ENCODE data around the gene SRP72.
A peak's percentile ranks its signal among the peaks of the same experiment; 100 is the strongest.
"Not testable (repeated sequence)": the region's sequence is repeated elsewhere in the genome, so short reads cannot be mapped to it uniquely, and the experiment has no call there.

SRP72 gene

DNA sequence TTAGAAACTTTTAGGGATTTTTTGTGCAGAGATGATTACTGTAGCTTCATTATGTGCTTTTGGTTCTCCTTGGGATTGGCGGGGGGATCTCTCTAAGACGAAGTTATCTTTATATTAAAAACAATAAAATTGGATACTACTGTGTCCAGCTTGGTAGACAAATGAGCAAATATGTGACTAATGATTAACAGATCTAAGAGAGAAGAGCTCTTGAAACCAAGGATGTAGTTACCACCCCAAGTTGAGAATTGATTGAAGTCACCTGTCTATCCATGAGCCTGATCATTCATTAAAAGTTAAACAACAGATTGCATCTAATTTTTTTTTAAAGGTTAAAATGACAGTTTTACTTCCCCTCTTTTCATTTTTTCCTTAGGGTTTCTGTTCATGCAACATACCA lies 22.7 kb upstream of the SRP72 start:
- H3K4me3 ChIP-seq (ENCODE audit: low read length), result no peak overlapping the region
- TF ChIP-seq ZNF274 (IDR thresholded peaks at IDR 0.05; ENCODE audit: low read depth, low read length), result no peak

DNA sequence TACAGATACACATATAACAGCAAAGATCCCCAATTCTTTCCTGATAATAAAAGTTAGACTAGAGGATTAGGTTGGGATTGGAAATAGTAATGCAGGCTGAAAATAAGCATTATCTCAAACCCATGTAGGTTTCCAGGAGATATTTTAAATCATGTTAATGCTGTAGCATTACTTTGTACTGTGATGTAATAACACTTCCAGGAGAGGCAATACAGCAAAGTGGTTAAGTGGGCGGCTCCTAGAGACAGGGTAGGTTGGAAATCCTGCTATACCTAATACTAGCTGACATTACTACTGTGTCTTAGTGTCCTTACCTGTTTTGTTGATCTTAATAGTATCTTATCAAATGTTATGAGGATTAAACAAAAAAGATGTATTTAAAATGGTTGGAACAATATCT lies 21.7 kb upstream of the SRP72 start:
- H3K4me3 ChIP-seq (ENCODE audit: low read length), result no peak overlapping the region
- TF ChIP-seq ZNF274 (IDR thresholded peaks at IDR 0.05; ENCODE audit: low read depth, low read length), result no peak

DNA sequence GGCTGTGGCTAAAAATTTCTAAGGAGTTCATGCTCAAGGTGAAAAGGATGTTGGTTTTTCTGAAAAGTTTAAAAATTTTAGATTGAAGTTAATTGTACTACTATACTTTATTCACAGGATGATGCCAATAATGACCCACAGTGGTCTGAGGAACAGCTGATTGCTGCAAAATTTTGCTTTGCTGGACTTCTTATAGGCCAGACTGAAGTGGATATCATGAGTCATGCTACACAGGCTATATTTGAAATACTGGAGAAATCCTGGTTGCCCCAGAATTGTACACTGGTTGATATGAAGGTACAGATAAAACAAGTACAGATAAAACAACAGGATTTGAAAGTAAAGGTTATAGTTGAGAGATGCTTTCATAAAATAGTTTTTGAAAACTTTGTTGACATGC lies 19.1 kb upstream of the SRP72 start:
- no peak overlapping the region for H3K4me3 ChIP-seq (ENCODE audit: low read length)
- no peak for TF ChIP-seq ZNF274 (IDR thresholded peaks at IDR 0.05; ENCODE audit: low read depth, low read length)

DNA sequence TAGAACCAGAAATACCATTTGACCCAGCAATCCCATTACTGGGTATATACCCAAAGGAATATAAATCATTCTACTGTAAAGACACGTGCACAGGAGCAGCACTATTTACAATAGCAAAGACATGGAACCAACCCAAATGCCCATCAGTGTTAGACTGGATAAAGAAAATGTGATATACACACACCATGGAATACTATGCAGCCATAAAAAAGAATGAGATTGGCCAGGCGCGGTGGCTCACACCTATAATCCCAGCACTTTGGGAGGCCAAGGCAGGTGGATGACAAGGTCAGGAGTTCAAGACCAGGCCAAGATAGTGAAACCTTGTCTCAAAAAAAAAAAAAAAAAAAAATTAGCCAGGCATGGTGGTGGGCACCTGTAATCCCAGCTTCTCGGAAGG lies 17.9 kb upstream of the SRP72 start:
- not testable (repeated sequence) for H3K4me3 ChIP-seq (ENCODE audit: low read length)

DNA sequence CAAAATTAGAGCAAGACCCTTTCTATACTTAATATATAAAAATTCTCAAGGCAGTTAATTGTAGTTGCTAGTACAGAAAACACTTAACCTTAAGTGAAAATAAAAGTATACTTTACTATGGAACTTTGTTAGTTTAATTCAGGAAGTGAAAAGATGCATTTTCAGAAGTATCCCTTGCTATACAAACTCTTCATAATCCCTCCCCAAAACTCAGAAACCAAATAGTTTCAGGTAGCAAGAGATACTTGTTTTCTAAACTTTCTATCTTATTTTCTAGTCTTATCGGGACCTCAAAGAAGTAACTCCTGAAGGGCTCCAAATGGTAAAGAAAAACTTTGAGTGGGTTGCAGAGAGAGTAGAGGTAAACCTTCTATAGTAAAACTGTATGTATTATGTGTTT lies 17.1 kb upstream of the SRP72 start:
- TF ChIP-seq ZNF274 (IDR thresholded peaks at IDR 0.05; ENCODE audit: low read depth, low read length), result no peak
- no peak overlapping the region for H3K4me3 ChIP-seq (ENCODE audit: low read length)

DNA sequence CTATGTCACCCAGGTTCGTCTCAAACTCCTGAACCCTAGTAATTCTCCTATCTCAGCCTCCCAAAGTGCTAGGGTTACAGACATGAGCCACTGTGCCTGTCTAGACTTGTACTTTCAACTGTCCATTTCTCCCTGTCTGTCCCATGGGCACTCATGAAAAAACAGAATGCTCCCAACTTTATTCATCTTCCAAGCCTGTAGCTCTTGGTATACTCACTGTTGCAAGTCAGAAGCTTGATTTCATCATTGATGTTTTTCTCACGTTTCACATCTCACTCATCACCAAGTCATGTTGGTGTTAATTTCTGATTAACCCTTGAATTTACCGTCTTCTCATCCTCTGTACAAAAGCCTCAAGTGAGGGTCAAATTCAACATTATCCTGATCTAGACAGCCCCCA lies 7.3 kb upstream of the SRP72 start:
- H3K4me3 ChIP-seq (ENCODE audit: low read length), result no peak overlapping the region
- TF ChIP-seq ZNF274 (IDR thresholded peaks at IDR 0.05; ENCODE audit: low read depth, low read length), result no peak

DNA sequence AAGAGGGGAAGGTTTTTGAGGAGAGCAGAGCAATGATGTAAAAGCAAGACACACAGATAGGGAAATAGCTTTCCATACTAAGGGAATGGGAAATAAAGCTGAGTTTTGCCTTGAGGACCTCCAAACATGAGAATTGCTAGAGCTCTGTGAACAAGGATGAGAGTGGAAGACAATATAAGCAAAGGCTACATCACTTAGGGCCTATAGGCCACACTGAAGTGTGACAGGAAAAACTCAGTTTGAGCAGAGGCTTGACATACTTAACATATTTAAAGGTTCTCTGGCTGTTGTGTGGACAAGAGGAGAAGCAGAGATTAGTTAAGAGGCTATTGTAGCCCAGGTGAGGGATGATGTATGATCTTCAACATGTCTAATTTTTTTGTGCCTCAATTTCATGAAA lies 5.3 kb upstream of the SRP72 start:
- TF ChIP-seq ZNF274 (IDR thresholded peaks at IDR 0.05; ENCODE audit: low read depth, low read length), result no peak
- H3K4me3 ChIP-seq (ENCODE audit: low read length), result no peak overlapping the region

DNA sequence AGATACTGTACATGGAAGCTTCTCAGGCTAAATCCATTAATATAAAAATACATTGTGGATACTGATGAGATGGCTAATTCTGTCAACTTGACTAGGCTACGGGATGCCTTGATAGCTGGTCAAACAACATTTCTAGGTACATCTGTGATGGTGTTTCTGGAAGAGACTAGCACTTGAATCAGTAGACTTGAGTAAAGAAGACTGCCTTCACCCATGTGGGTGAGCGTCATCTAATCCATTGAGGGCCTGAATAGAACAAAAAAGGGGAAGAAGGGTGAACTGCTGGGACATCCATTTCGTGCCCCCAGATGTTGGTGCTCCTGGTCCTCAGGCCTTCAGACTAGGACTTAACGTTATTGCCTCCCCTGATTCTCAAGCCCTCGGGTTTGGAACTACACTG lies 3.7 kb upstream of the SRP72 start:
- no peak overlapping the region for H3K4me3 ChIP-seq (ENCODE audit: low read length)
- TF ChIP-seq ZNF274 (IDR thresholded peaks at IDR 0.05; ENCODE audit: low read depth, low read length), result no peak

DNA sequence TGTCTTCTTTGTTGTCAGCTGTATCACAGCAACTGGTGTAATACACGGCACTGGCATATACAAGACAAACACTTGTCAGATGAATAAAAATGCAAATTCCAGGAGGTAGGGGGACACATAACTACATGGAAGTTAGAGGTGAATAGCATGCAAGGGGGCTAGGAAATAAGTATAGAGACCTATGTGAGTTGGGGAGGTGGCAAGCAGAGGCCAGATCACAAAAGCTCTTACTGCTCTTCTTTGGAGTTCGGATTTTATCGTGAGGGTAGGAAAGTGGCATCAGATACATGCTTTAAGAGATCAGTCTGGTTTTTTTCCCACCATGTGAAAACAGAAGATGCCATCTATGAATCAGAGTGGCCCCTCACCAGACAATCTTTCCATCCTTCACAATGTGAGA lies 2.8 kb upstream of the SRP72 start:
- no peak overlapping the region for H3K4me3 ChIP-seq (ENCODE audit: low read length)
- TF ChIP-seq ZNF274 (IDR thresholded peaks at IDR 0.05; ENCODE audit: low read depth, low read length), result no peak

DNA sequence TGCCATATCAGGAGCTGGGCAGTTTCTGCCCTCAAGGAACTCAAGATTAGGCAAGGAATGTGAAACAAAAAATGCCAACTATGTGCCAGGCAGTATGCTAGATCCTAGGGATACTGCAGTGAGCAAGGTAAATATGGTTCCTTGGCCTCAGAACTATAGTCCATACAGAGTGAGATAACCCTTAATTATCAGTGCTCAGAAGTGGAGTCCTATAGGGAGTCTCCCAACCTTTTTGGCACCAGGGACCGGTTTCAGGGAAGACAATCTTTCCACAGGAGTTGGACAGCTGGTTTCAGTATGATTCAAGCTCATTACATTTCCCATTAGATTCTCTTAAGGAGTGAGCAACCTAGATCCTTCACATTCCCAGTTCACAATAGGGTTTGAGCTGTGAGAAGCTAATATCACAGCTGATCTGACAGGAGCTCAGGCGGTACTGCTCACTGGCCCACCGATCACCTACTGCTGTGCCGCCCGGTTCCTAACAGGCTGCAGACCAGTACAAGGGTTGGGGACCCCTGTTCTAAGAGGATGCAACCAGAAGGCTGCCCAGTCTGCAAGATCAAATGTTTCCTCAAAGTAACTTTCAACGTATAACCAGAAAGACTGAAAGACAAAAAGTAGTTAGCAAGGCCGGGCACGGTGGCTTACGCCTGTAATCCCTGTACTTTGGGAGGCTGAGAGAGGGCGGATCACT lies 1.7 kb upstream of the SRP72 start:
- peak overlapping the region; percentile 98 for H3K4me3 ChIP-seq (ENCODE audit: low read length)
- TF ChIP-seq ZNF274 (IDR thresholded peaks at IDR 0.05; ENCODE audit: low read depth, low read length), result no peak

DNA sequence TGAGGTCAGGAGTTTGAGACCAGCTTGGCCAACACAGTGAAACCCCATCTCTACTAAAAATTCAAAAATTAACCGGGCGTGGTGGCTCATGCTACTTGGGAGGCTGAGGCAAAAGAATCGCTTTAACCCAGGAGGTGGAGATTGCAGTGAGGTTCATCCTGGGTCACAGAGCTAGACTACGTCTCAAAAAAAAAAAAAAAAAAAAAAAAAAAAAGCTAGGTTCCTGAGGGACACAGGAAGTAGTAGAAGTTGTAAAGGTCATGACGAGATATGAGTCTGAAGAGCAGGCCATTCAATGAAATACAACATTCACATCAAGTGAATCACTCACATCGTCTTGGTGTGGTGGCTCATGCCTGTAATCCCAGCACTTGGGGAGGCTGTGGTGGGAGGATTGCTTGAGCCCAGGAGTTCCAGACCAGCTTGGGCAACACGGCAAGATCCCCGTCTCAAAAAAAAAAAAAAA lies 1.1 kb upstream of the SRP72 start:
- peak overlapping the region; percentile 98 for H3K4me3 ChIP-seq (ENCODE audit: low read length)

DNA sequence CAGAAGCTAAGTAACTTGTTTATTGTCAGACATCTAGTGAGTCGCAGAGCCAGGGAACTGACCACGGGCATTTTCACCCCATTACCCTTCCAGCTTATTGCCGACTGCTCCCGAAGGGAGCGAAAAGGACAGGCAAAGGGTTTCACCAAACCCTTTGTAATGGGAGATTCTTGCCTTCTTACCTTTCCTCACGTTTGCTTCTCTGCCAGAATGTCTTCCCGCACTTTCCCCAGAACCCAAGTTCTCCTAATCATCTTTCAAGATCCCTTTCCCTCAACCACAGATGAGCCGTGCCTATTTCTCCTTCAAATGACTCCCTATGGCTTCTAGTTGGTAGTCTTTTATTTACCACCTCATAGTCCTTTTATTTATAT lies 520 bp upstream of the SRP72 start:
- H3K4me3 ChIP-seq (ENCODE audit: low read length), result peak overlapping the region; percentile 98

DNA sequence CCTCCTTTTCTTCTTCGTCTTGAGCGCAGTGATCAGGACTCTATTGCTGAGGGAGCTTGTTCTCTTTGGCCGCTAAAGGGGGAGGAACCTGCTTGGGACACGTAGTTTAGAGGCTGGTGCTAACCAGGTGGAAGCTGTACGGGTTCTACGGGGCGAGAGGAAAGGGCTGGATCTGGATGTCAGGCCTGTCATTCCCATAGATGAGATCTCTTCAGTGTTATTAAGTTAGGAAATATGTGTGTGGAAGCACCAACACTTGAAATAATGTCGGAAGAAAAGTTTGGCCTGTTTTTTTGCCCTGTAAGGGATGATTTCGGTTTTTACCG lies 643 bp downstream of the SRP72 start:
- no peak for TF ChIP-seq ZNF274 (IDR thresholded peaks at IDR 0.05; ENCODE audit: low read depth, low read length)
- peak overlapping the region; percentile 98 for H3K4me3 ChIP-seq (ENCODE audit: low read length)

More for the DNA sequence above, 520 bp upstream of the SRP72 start:
- TF ChIP-seq ZNF274 (IDR thresholded peaks at IDR 0.05; ENCODE audit: low read depth, low read length), result no peak

DNA sequence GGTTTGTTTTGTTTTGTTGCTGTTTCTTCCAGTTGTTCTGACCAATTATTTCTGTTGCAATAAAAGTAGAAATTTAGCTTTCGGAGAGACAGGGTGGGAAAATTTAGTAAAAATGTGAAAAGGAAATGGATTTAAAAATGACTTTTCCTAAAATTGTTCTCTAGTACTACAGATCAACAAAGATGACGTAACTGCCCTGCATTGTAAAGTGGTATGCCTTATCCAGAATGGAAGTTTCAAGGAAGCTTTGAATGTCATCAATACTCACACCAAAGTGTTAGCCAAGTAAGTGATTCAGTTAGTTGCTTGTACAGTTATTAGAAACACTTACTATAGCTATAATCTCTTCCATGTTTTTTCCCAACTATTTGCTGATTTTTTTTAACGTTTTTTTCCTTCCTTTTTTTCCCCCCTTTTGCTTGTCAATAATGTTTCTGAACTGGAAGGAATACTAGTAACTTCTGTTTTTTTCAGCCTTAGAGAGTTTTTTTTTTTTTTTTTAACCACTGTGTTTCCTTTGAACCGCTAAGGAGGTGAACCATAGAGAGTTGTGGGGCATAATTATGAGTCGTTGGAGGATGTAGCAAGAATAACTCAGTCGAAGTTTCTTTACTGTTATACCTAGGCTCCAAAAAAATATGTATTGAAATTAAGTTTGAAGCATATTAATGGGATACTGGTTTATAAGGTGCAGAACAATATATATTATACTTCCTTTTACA lies 2.2 kb downstream of the SRP72 start:
- TF ChIP-seq ZNF274 (IDR thresholded peaks at IDR 0.05; ENCODE audit: low read depth, low read length), result no peak
- no peak overlapping the region for H3K4me3 ChIP-seq (ENCODE audit: low read length)

DNA sequence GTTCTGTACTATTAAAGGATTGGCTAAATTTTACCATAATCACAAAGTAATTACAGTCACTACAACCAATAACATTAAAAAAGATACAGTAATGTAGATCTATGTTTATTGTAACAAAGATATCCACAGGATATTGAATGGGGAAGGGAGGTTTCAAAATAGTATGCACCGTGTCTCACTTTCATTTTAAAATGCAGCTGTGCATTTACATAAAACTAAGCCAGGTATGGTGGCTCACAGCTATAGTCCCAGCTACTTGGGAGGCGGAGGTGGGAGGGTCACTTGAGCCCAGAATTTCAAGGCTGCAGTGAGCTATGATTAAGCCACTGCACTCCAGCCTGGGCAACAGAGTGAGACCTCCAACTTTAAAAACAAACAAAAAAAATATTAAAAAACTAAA lies 8.5 kb downstream of the SRP72 start:
- no peak for TF ChIP-seq ZNF274 (IDR thresholded peaks at IDR 0.05; ENCODE audit: low read depth, low read length)
- no peak overlapping the region for H3K4me3 ChIP-seq (ENCODE audit: low read length)

DNA sequence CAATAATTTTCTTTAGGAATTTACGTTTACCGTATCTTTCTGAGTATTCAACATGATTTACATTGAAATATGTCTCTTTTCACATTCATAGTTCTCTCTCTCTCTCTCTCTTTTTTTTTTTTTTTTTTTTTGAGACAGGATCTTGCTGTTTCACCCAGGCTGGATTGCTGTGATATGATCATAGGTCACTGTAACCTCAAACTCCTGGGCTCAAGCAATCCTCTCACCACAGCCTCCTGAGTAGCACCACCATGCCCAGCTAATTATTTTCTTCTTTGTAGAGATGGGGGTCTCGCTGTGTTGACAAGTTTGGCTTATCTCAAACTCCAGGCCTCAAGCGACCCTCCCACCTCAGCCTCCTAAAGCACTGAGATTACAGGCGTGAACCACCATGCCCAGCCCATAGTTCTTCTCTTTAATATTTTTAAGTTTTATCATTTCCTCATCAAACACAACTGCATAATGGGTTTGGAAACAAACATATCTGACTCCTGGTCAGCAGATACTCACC lies 9.8 kb downstream of the SRP72 start:
- no peak overlapping the region for H3K4me3 ChIP-seq (ENCODE audit: low read length)
- no peak for TF ChIP-seq ZNF274 (IDR thresholded peaks at IDR 0.05; ENCODE audit: low read depth, low read length)

Measured in GM08714 (cell line).